Fibroblast of skin of left biceps (primary cell): ENCODE results near the gene NSMCE1.
"Not testable (repeated sequence)": the region's sequence is repeated elsewhere in the genome, so short reads cannot be mapped to it uniquely, and the experiment has no call there.

Experiments used
- DNase-seq, 2 experiments: peaks; one replicate each; pipeline ENCODE4 v3.0.0-alpha.2; 2013; ENCODE audit warnings: low read depth in 2 of 2

Gene NSMCE1

GRCh38 chr16:27272076-27272475 lies 3.5 kb upstream of the NSMCE1 start:
- DNase-seq: no peak

DNA sequence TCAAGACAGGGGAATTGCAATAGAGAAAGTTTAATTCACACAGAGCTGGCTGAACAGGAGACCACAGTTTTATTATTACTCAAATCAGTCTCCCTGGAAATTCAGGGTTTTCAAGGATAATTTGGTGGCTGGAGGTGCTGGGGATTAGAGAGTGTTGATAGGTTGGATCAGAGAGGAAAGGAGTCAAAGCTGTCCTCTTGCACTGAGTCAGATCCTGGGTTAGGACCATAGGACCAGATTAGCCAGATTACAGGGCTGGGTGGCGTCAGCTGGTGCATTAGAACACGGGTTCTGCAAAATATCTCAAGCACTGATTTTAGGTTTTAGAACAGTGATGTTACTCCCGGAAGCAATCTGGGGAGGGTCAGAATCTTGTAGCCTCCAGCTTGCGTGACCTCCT lies 1.8 kb upstream of the NSMCE1 start:
- no peak for DNase-seq

DNA sequence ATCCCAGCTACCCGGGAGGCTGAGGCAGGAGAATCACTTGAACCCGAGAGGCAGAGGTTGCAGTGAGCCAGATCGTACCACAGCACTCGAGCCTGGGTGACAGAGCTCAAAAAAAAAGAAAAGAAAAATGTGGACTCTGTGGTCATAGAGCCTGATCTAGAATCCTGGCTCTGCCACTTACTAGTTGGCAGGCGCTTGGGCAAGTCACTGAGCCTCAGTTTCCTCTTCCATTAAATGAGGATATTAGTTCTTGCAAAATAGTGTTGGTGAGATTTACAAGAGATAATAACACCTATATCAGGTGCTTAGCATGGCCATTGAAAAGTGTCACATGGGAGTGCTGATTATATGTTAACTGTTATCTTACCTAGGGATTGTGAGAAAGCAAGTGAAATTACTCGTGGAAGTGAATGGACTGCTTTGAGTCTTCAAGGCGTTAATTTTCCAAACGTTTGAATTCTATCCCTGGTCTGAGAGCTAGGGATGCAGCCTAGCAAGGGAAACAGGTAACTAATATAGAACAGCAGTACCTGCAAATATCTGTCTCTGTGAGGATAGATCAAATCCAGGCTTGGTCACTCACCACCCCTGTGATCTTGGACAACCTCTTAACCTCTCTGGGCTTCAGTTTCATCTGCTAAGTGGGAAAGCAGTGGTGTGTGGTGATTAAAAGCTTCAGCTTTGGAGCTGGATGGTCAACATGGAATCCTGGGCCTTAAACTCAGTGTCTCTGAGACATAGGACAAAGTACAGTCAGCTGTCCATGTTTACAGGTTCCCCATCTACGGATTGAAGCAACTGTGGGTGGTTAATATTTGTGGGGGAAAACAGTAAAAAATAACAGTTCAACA lies 953 bp upstream of the NSMCE1 start:
- no peak for DNase-seq

GRCh38 chr16:27267037-27267677 lies 1.4 kb downstream of the NSMCE1 start:
- no peak for DNase-seq

DNA sequence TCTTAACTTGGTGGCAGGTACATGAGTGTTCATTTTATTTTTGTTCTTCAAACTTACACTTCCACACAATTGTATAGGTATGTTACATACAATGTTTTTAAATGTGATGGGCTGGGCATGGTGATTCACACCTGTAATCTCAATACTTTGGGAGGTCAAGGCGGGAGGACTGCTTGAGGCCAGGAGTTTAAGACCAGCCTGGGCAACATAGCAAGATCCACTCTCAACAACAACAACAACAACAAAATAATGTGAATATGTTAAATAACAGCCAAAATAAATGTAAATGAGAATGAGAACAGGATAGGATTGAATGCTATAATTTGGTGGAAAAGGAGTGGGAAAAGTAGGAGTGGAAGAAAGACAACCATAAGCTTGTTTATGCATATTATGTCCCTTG lies 2.6 kb downstream of the NSMCE1 start:
- DNase-seq: no peak

DNA sequence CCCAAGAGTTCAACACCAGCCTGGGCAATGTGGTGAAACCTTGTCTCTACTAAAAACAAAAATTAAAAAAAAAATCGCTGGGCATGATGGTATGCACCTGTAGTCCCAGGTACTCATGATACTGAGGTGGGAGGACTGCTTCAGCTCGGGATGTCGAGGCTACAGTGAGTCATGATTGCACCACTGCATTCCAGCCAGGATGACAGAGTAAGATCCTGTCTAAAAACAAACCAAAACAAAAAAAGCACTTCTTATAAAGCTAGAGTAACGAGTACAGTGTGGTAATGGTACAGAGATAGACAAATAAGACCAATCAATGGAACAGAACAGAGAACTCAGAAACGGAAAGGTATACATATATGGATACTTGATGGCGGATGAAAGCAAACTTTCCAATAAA lies 4.4 kb downstream of the NSMCE1 start:
- no peak for DNase-seq

- DNase-seq: not testable (repeated sequence)
Observed at GRCh38 chr16:27262904-27263423, 5.6 kb downstream of the NSMCE1 start.

DNA sequence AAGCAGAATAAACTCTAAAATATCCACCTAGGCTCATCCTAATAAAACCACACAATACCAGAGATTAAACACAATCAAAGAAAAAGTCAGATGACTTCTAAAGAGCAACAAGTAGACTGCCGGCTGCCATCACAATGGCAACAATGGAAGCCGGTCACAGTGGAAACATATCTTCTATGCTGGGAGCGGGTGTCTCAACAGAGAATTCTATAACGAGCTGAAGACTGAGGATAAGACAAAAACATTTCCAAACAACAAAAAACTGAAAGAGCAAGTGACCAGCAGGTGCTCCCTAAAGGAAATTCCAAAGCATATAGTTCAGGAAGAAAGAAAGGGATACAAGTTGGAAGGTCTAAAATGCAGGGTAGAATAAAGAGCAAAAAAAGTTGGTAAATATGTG lies 8.9 kb downstream of the NSMCE1 start:
- no peak for DNase-seq

DNA sequence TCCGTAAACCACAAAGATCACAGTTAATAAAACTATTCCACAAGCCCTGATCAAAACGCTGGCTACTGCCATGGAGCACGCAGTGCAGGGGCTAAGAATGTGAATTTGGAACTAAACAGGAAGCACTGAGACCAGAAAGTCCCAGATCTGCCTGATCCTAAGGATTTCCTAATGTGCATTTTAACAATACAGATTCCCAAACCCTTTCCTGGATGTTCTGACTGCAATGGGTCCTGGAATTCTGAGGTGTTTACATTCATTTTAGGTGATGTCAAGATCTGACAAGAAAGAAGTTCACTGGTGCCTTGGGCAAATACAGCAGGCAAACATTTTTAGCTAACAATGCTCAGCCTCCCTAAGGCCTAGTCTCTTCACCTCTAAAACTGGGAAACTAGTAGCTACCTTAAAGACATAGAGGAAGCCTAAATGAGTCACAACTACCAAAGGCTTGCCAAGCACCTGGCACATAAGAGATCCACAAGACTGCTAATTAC lies 10.3 kb downstream of the NSMCE1 start:
- DNase-seq: no peak

GRCh38 chr16:27257271-27257670 lies 11.3 kb downstream of the NSMCE1 start:
- no peak for DNase-seq

GRCh38 chr16:27256861-27257260 lies 11.7 kb downstream of the NSMCE1 start:
- DNase-seq: no peak

GRCh38 chr16:27254262-27254811 lies 14.2 kb downstream of the NSMCE1 start:
- no peak for DNase-seq

- DNase-seq: peak in 1 of 2 experiments; percentile 29
Observed at GRCh38 chr16:27253526-27253930, 15.0 kb downstream of the NSMCE1 start.

- no peak for DNase-seq
Observed at GRCh38 chr16:27252206-27252585, 16.4 kb downstream of the NSMCE1 start.

- no peak for DNase-seq
Observed at GRCh38 chr16:27251541-27252205, 16.9 kb downstream of the NSMCE1 start.

DNA sequence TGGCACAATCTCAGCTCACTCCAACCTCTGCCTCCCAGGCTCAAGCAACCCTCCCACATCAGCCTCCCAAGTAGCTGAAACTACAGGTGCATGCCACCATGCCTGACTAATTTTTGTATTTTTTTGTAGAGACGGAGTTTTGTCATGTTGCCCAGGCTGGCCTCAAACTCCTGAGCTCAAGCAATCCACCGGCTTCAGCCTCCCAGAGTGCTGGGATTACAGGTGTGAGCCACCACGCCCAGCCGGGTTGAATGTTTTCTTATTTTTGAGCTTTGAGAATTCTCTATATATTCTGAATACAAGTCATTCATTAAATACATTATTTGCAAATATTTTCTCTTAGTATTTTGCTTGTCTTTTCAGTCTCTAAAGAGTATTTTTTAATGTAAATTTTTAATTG lies 19.7 kb downstream of the NSMCE1 start:
- not testable (repeated sequence) for DNase-seq

DNA sequence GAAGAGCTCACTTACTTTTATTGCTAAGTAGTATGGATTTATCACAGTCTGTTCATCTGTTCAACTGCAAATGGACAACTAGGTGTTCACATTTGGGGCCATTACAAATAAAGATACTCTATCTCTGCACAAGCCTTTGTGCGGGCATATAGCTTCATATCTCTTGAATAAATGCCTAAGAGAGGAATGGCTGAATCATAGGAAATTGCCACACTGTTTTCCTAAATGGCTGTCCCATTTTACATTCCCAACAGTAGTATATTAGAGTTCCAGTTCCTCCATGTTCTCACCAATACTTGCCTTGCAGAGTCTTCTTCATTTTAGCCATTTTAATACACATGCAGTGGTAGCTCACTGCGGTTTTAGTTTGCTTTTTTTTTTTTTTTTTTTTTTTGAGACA lies 20.5 kb downstream of the NSMCE1 start:
- DNase-seq: no peak

DNA sequence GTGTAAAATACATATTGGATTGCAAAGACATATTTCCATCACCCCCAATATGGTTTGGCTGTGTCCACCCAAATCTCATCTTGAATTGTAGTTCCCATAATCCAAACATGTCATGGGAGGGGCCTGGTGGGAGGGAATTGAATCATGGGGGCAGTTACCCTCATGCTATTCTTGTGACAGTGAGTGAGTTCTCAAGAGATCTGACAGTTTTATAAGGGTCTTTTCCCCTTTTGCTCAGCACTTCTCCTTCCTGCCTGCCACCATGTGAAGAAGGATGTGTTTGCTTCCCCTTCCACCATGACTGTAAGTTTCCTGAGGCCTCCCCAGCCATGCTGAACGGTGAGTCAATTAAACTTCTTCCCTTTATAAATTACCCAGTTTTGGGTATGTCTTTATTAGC lies 21.5 kb downstream of the NSMCE1 start:
- DNase-seq: not testable (repeated sequence)

GRCh38 chr16:27246439-27246838 lies 22.1 kb downstream of the NSMCE1 start:
- DNase-seq: no peak

- DNase-seq: peak; percentile 58 to 60
Observed at GRCh38 chr16:27245276-27246172, 23.0 kb downstream of the NSMCE1 start.

DNA sequence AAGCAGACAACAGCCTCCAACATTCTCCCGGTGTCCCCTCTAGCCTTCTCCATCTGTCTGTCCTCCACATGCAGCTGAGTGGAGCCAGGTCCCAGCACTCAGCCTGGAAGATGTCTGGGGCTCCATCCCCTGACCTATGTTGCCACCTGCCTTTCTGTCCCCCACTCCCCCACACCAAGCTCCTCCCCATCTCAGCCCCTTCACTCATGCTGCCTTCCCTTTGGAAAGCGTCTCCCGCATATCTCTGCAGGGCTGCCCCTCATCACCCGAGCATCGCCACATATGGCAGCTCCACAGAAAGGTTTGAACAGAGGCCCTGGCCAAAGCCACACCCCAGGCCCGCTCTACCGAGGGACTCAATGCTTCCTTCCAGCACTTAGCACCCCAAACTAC lies 24.2 kb downstream of the NSMCE1 start:
- no peak for DNase-seq
